ENCODE measurements around the gene CRK.
"Not testable (repeated sequence)": the region's sequence is repeated elsewhere in the genome, so short reads cannot be mapped to it uniquely, and the experiment has no call there.

Gene CRK

GRCh38 chr17:1423456-1424135 is 32.4 kb downstream of the CRK start:
- no peak for DNase-seq (ENCODE audit: low spot score)

- DNase-seq (ENCODE audit: low spot score), result no peak
Measured at GRCh38 chr17:1422885-1423284, 33.1 kb downstream of the CRK start.

- no peak for DNase-seq (ENCODE audit: low spot score)
Measured at GRCh38 chr17:1421470-1421869, 34.6 kb downstream of the CRK start.

GRCh38 chr17:1420981-1421380 is 35.1 kb downstream of the CRK start:
- DNase-seq (ENCODE audit: low spot score), result no peak

GRCh38 chr17:1420163-1420562 is 35.9 kb downstream of the CRK start:
- DNase-seq (ENCODE audit: low spot score), result no peak

GRCh38 chr17:1418476-1418875 is 37.6 kb downstream of the CRK start:
- DNase-seq (ENCODE audit: low spot score), result not testable (repeated sequence)

GRCh38 chr17:1416414-1416813 is 39.6 kb downstream of the CRK start:
- no peak for DNase-seq (ENCODE audit: low spot score)

- DNase-seq (ENCODE audit: low spot score), result no peak
Measured at GRCh38 chr17:1414634-1415033, 41.4 kb downstream of the CRK start.

GRCh38 chr17:1414001-1414574 is 41.9 kb downstream of the CRK start:
- DNase-seq (ENCODE audit: low spot score), result no peak

GRCh38 chr17:1413281-1413791 is 42.7 kb downstream of the CRK start:
- DNase-seq (ENCODE audit: low spot score), result peak; percentile 39

GRCh38 chr17:1412185-1413110 is 43.6 kb downstream of the CRK start:
- DNase-seq (ENCODE audit: low spot score), result no peak

GRCh38 chr17:1402262-1402586 is 53.8 kb downstream of the CRK start:
- DNase-seq (ENCODE audit: low spot score), result no peak

- peak; percentile 76 for DNase-seq (ENCODE audit: low spot score)
Measured at GRCh38 chr17:1399679-1400512, 56.1 kb downstream of the CRK start, which contains the start of gene YWHAE. Gene YWHAE, minus strand, starts transcription at chr17:1400222. Its CDS starts 112 bp downstream, at chr17:1400110.

- DNase-seq (ENCODE audit: low spot score), result no peak
Measured at GRCh38 chr17:1398931-1399678, 56.9 kb downstream of the CRK start.

- DNase-seq (ENCODE audit: low spot score), result no peak
Measured at GRCh38 chr17:1398028-1398427, 58.0 kb downstream of the CRK start.

GRCh38 chr17:1395876-1396665 is 60.0 kb downstream of the CRK start:
- not testable (repeated sequence) for DNase-seq (ENCODE audit: low spot score)

GRCh38 chr17:1391577-1391976 is 64.5 kb downstream of the CRK start:
- no peak for DNase-seq (ENCODE audit: low spot score)

- no peak for DNase-seq (ENCODE audit: low spot score)
Measured at GRCh38 chr17:1390432-1391367, 65.3 kb downstream of the CRK start.

Data from HuH-7 (cell line).